ENCODE results near the gene SYCE1L. TPM values are rescaled to one million over a fixed set of nuclear protein-coding genes. Genes with fewer than 3 reads are reported as not detected.
"Not testable (repeated sequence)": the region's sequence is repeated elsewhere in the genome, so short reads cannot be mapped to it uniquely, and the experiment has no call there.

The SYCE1L gene, protein sequence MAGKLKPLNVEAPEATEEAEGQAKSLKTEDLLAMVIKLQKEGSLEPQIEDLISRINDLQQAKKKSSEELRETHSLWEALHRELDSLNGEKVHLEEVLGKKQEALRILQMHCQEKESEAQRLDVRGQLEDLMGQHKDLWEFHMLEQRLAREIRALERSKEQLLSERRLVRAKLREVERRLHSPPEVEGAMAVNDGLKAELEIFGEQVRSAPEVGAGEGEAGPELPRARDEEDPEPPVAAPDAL
- 1 to 10 TPM in 2 of 4 donors, under 1 TPM in 1, not detected in 1; 0.67 to 2.6 (median 1.2) TPM for total RNA-seq

DNA sequence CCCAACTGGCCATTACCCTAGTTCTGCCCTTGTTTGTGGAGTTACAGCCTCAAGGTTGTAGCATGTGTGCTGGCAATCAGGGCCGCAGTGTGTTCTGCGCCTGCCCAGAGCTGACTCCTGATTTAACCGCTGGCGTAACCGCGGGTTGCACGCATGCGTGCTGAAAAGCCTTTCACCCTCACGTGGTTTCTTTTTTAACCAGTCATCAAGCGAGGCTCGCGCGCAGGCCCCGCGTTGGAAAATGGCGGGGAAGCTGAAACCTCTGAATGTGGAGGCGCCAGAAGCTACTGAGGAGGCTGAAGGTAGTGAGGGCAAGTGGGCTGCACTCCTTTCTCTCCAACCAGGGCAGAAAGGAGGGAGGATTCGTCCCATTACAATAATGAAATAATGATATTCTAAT is at the start of gene SYCE1L:
TSS of gene SYCE1L (plus strand) at position 198 of the 400 bp plus-strand sequence. CDS start at position 242, 44 bp downstream.
- H3K4me3 ChIP-seq = no peak within 1 kb of the TSS
- H3K27ac ChIP-seq = no peak within 1 kb of the TSS
- H3K27me3 ChIP-seq = no peaks in the 10 kb centered on the region
- H3K4me1 ChIP-seq = no peaks in the 10 kb centered on the region
- 92 to 96% methylated on average over 11 to 14 of the region's 18 CpGs for WGBS, 2 donors (ENCODE audit: low coverage in 1 of 2)
- no peaks in the 10 kb centered on the region for H3K9me3 ChIP-seq
- ATAC-seq = no peak
- TF ChIP-seq POLR2AphosphoS5 (IDR thresholded peaks at IDR 0.05) = no peak
- TF ChIP-seq, protein P1, sequence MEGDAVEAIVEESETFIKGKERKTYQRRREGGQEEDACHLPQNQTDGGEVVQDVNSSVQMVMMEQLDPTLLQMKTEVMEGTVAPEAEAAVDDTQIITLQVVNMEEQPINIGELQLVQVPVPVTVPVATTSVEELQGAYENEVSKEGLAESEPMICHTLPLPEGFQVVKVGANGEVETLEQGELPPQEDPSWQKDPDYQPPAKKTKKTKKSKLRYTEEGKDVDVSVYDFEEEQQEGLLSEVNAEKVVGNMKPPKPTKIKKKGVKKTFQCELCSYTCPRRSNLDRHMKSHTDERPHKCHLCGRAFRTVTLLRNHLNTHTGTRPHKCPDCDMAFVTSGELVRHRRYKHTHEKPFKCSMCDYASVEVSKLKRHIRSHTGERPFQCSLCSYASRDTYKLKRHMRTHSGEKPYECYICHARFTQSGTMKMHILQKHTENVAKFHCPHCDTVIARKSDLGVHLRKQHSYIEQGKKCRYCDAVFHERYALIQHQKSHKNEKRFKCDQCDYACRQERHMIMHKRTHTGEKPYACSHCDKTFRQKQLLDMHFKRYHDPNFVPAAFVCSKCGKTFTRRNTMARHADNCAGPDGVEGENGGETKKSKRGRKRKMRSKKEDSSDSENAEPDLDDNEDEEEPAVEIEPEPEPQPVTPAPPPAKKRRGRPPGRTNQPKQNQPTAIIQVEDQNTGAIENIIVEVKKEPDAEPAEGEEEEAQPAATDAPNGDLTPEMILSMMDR (IDR thresholded peaks at IDR 0.05) = no peak
- TF ChIP-seq EP300 (IDR thresholded peaks at IDR 0.05) = no peak
- no peak for TF ChIP-seq POLR2A (IDR thresholded peaks at IDR 0.05)
- peaks cover 0 to 73% of the 10 kb centered on the region in 2 donors for H3K36me3 ChIP-seq

DNA sequence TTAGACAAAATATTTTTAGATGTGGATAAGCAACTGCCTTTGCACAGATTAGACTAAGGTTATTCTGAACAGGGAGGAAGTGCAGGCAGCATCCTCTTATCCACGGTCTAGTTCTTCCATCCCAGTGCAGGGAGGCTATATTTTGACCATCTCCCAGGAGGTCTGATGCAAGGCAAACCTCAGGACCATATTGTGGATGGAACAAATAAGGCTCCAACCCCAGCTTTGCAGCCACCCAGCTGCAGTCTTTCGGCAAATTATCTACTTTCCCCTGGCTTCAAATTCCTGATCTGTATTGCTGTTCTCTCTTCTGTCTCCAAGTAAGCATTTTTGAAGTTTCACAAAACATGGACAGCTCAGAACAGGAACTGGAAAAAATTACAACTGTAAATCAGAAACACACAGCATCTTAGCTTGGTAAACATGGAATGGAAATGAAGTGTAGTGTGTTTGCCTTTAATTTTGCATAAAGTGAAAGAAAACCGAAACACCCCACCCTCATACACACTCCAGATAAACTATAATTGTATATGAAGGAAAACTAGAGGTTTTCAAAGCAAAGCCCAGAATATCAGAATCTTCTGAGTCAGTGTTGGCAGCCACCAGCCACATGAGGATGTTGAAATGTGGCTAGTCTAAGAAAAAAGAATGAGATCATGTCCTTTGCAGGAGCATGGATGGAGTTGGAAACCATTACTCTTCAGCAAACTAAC is 41.7 kb upstream of the SYCE1L start:
- Histone ChIP-seq H3K4me3 (no peak overlapping the region), H3K27me3 (peaks cover 19% of the 10 kb centered on the region), H3K4me1 (no peaks in the 10 kb centered on the region), H3K27ac (no peak overlapping the region), H3K9me3 (no peaks in the 10 kb centered on the region), H3K36me3 (no peaks in the 10 kb centered on the region)
- TF ChIP-seq POLR2A (IDR thresholded peaks at IDR 0.05) = no peak
- TF ChIP-seq EP300 (IDR thresholded peaks at IDR 0.05) = no peak
- TF ChIP-seq POLR2AphosphoS5 (IDR thresholded peaks at IDR 0.05) = no peak
- TF ChIP-seq, protein P1 (IDR thresholded peaks at IDR 0.05) = no peak
- ATAC-seq = no peak
- WGBS, 2 donors (ENCODE audit: low coverage in 1 of 2) = 18 to 44% methylated on average over 3 of the region's 3 CpGs

GRCh38 chr16:77158293-77158692 is 40.9 kb upstream of the SYCE1L start:
- 72 to 86% methylated on average over 4 to 5 of the region's 6 CpGs for WGBS, 2 donors (ENCODE audit: low coverage in 1 of 2)
- Histone ChIP-seq H3K4me1 (no peaks in the 10 kb centered on the region), H3K36me3 (no peaks in the 10 kb centered on the region), H3K27me3 (peaks cover 19% of the 10 kb centered on the region), H3K4me3 (no peak overlapping the region), H3K9me3 (no peaks in the 10 kb centered on the region), H3K27ac (no peak overlapping the region)
- TF ChIP-seq, protein P1 (IDR thresholded peaks at IDR 0.05) = no peak
- TF ChIP-seq POLR2A (IDR thresholded peaks at IDR 0.05) (no peak), POLR2AphosphoS5 (IDR thresholded peaks at IDR 0.05) (no peak), EP300 (IDR thresholded peaks at IDR 0.05) (no peak)
- ATAC-seq = no peak

GRCh38 chr16:77165006-77165405 is 34.2 kb upstream of the SYCE1L start:
- no peaks in the 10 kb centered on the region for H3K4me1 ChIP-seq
- H3K4me3 ChIP-seq = no peak overlapping the region
- no peak for ATAC-seq
- TF ChIP-seq POLR2AphosphoS5 (IDR thresholded peaks at IDR 0.05) (no peak), POLR2A (IDR thresholded peaks at IDR 0.05) (no peak), EP300 (IDR thresholded peaks at IDR 0.05) (no peak)
- TF ChIP-seq, protein P1 (IDR thresholded peaks at IDR 0.05) = no peak
- no peaks in the 10 kb centered on the region for H3K9me3 ChIP-seq
- H3K36me3 ChIP-seq = no peaks in the 10 kb centered on the region
- H3K27me3 ChIP-seq = peaks cover 27% of the 10 kb centered on the region
- H3K27ac ChIP-seq = no peak overlapping the region
- WGBS, 2 donors (ENCODE audit: low coverage in 1 of 2) = 76 to 92% methylated on average over 2 of the region's 2 CpGs

DNA sequence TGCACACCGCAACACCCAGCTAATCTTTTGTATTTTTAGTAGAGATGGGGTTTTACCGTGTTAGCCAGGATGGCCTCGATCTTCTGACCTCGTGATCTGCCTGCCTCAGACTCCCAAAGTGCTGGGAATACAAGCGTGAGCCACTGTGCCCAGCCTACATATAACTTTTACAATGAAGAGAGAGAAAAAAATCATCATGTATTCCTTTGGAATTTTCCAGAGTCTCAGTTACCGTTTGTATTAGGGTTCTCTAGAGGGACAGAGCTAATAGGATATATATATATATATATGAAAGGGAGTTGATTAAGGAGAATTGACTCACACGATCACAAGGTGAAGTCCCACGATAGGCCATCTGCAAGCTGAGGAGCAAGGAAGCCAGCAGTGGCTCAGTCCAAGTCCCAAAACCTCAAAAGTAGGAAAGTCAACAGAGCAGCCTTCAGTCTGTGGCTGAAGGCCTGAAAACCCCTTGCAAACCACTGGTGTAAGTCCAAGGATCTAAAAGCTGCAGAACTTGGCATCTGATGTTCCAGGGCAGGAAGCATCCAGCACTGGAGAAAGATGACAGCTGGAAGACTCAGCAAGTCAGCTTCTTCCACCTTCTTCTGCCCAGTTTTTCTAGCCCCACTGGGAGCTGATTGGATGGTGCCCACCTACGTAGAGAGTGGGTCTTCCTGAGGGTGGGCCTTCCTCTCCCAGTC is 33.5 kb upstream of the SYCE1L start:
- not testable (repeated sequence) for ATAC-seq, H3K4me1 ChIP-seq, H3K36me3 ChIP-seq, H3K4me3 ChIP-seq, H3K27ac ChIP-seq, H3K9me3 ChIP-seq
- WGBS, 2 donors (ENCODE audit: low coverage in 1 of 2) = 75% methylated on average over 9 of the region's 9 CpGs; no CpG with 5 or more reads in 1 of the 2 donors
- H3K27me3 ChIP-seq = peaks cover 34% of the 10 kb centered on the region

Data from gastroesophageal sphincter (tissue), 4 donors.